H9 (cell line): ENCODE measurements around the gene COMMD10. TPM values are rescaled to one million over a fixed set of nuclear protein-coding genes. Genes with fewer than 3 reads are reported as not detected.

Experiments
- DNase-seq: peaks from one replicate; pipeline ENCODE4 v3.0.0-alpha.2; 2017
- H2AFZ ChIP-seq: one replicate; pipeline ENCODE4 v1.6.1; 2013; ENCODE audit warnings: mild to moderate bottlenecking, low read length, control low read depth, moderate library complexity
- H2AK5ac ChIP-seq: 2 replicates; pipeline ENCODE4 v1.6.1; 2013; ENCODE audit warnings: low read length, control low read depth, mixed read lengths; ENCODE audit not compliant: insufficient read length
- H2BK120ac ChIP-seq: one replicate; pipeline ENCODE4 v1.6.1; 2013; ENCODE audit warnings: low read depth, mild to moderate bottlenecking, low read length, control low read depth, inconsistent platforms; ENCODE audit not compliant: poor library complexity, severe bottlenecking
- H2BK12ac ChIP-seq: 2 replicates; pipeline ENCODE4 v1.6.1; 2013; ENCODE audit warnings: low read length, control low read depth, mixed read lengths, low read depth; ENCODE audit not compliant: insufficient read length
- H2BK15ac ChIP-seq: 2 replicates; pipeline ENCODE4 v1.6.1; 2013; ENCODE audit warnings: low read depth, low read length, control low read depth
- H2BK20ac ChIP-seq: one replicate; pipeline ENCODE4 v1.6.1; 2013; ENCODE audit warnings: low read depth, mild to moderate bottlenecking, low read length, control low read depth, inconsistent platforms; ENCODE audit not compliant: poor library complexity, severe bottlenecking
- H2BK5ac ChIP-seq: 2 replicates; pipeline ENCODE4 v1.6.1; 2013; ENCODE audit warnings: low read length, control low read depth, mixed read lengths; ENCODE audit not compliant: insufficient read length
- H3K14ac ChIP-seq: 2 replicates; pipeline ENCODE4 v1.6.1; 2013; ENCODE audit warnings: low read length, control low read depth; ENCODE audit not compliant: insufficient read depth
- H3K18ac ChIP-seq: 2 replicates; pipeline ENCODE4 v1.6.1; 2013; ENCODE audit warnings: low read depth, mild to moderate bottlenecking, mixed read lengths, low read length, control low read depth; ENCODE audit not compliant: insufficient read length
- H3K23ac ChIP-seq: 2 replicates; pipeline ENCODE4 v1.6.1; 2013; ENCODE audit warnings: low read length, control low read depth, mixed read lengths, low read depth; ENCODE audit not compliant: insufficient read length
- H3K23me2 ChIP-seq: 2 replicates; pipeline ENCODE4 v1.6.1; 2013; ENCODE audit warnings: low read depth, mild to moderate bottlenecking, mixed read lengths, low read length, control low read depth; ENCODE audit not compliant: insufficient read length, poor library complexity, severe bottlenecking
- H3K27ac ChIP-seq: 2 replicates; pipeline ENCODE4 v1.5.1; 2013; ENCODE audit warnings: low read length, control low read depth, mixed read lengths, low read depth; ENCODE audit not compliant: insufficient read length
- H3K27me3 ChIP-seq: 2 replicates; pipeline ENCODE4 v1.6.1; 2013; ENCODE audit warnings: low read length, control low read depth, inconsistent platforms; ENCODE audit not compliant: insufficient read depth
- H3K4ac ChIP-seq: 2 replicates; pipeline ENCODE4 v1.6.1; 2013; ENCODE audit warnings: low read depth, mild to moderate bottlenecking, control low read depth, inconsistent platforms, low read length, moderate library complexity
- H3K4me1 ChIP-seq: 2 replicates; pipeline ENCODE4 v1.6.1; 2013; ENCODE audit warnings: low read length, control low read depth, inconsistent platforms; ENCODE audit not compliant: insufficient read depth
- H3K4me2 ChIP-seq: 2 replicates; pipeline ENCODE4 v1.6.1; 2013; ENCODE audit warnings: low read length, control low read depth, mixed read lengths; ENCODE audit not compliant: insufficient read length, insufficient read depth
- H3K56ac ChIP-seq: 2 replicates; pipeline ENCODE4 v1.6.1; 2013; ENCODE audit warnings: low read depth, mild to moderate bottlenecking, mixed read lengths, low read length, control low read depth; ENCODE audit not compliant: insufficient read length
- H3K79me1 ChIP-seq: 2 replicates; pipeline ENCODE4 v1.6.1; 2013; ENCODE audit warnings: low read depth, mild to moderate bottlenecking, moderate library complexity, low read length, control low read depth, inconsistent platforms; ENCODE audit not compliant: insufficient read depth, poor library complexity, severe bottlenecking
- H3K79me2 ChIP-seq: 2 replicates; pipeline ENCODE4 v1.6.1; 2013; ENCODE audit warnings: low read length, control low read depth, inconsistent platforms; ENCODE audit not compliant: insufficient read depth
- H3K9ac ChIP-seq: 2 replicates; pipeline ENCODE4 v1.6.1; 2013; ENCODE audit warnings: low read length, control low read depth, mixed read lengths; ENCODE audit not compliant: insufficient read length; ENCODE audit errors: extremely low read depth
- H3K9me3 ChIP-seq: one replicate; pipeline ENCODE4 v1.6.1; 2013; ENCODE audit warnings: low read depth, low read length, inconsistent platforms; ENCODE audit not compliant: control insufficient read depth
- H3T11ph ChIP-seq: one replicate; pipeline ENCODE4 v1.6.1; 2013; ENCODE audit warnings: mild to moderate bottlenecking, low read length, control low read depth, inconsistent platforms
- H4K20me1 ChIP-seq: one replicate; pipeline ENCODE4 v1.6.1; 2013; ENCODE audit not compliant: control insufficient read depth, insufficient read length, insufficient read depth
- H4K5ac ChIP-seq: 2 replicates; pipeline ENCODE4 v1.6.1; 2013; ENCODE audit warnings: low read depth, mild to moderate bottlenecking, mixed read lengths, low read length, control low read depth; ENCODE audit not compliant: insufficient read length
- H4K8ac ChIP-seq: replicated peaks from 2 replicates; pipeline ENCODE4 v1.6.1; 2013; ENCODE audit warnings: low read length, control low read depth, mixed read lengths, low read depth; ENCODE audit not compliant: insufficient read length
- H4K91ac ChIP-seq: 2 replicates; pipeline ENCODE4 v1.6.1; 2013; ENCODE audit warnings: low read depth, mild to moderate bottlenecking, moderate library complexity, mixed read lengths, low read length, control low read depth; ENCODE audit not compliant: insufficient read length
- H3K27ac Mint-ChIP-seq, 3 experiments: 2 replicates in 2 of 3; 3 replicates in 1 of 3; pipeline ENCODE4 v1.8.0; 2020 to 2021; ENCODE audit warnings: mixed read lengths in 3 of 3, mild to moderate bottlenecking in 1 of 3, moderate library complexity in 1 of 3
- H3K27me3 Mint-ChIP-seq: 2 replicates; pipeline ENCODE4 v1.8.0; 2021; ENCODE audit warnings: low read depth, mild to moderate bottlenecking, moderate library complexity, mixed read lengths
- H3K36me3 Mint-ChIP-seq, 3 experiments: 2 replicates in 2 of 3; 3 replicates in 1 of 3; pipeline ENCODE4 v1.8.0; 2020 to 2021; ENCODE audit warnings: low read depth in 3 of 3, mixed read lengths in 3 of 3; ENCODE audit not compliant: insufficient read depth in 1 of 3
- H3K4me1 Mint-ChIP-seq, 2 experiments: 2 replicates each; pipeline ENCODE4 v1.8.0; 2020; ENCODE audit warnings: mixed read lengths in 2 of 2
- H3K4me3 Mint-ChIP-seq, 2 experiments: 2 replicates in 1 of 2; 3 replicates in 1 of 2; pipeline ENCODE4 v1.8.0; 2020 to 2021; ENCODE audit warnings: mild to moderate bottlenecking in 2 of 2, mixed read lengths in 2 of 2, moderate library complexity in 1 of 2
- H3K9me3 Mint-ChIP-seq, 2 experiments: 2 replicates in 1 of 2; 3 replicates in 1 of 2; pipeline ENCODE4 v1.8.0; 2020; ENCODE audit warnings: mild to moderate bottlenecking in 2 of 2, mixed read lengths in 2 of 2, moderate library complexity in 1 of 2
- CTCF ChIP-seq: fragments of 200-600 bp; sonication (generic); conservative IDR thresholded peaks from 3 replicates; pipeline ENCODE4 v1.8.0; 2021; ENCODE audit warnings: antibody characterized with exemption, mild to moderate bottlenecking
- WGBS: extraction: QIAGEN DNeasy Blood & Tissue Kit; methylation state at CpG from one replicate; pipeline ENCODE4 v1.1.7; 2013; ENCODE audit warnings: missing lambda C conversion rate, low lambda C conversion rate, mixed read lengths; ENCODE audit not compliant: insufficient read length; ENCODE audit errors: extremely low coverage; 5-methylcytosine and 5-hydroxymethylcytosine counted together
- total RNA-seq: library from RNA; stranded (reverse); gene quantifications from 2 replicates; pipeline ENCODE4 v1.2.1, GENCODE V29; 2021

The COMMD10 gene
- total RNA-seq, 1 experiment from 2014 or later = 33.9 TPM

- Histone ChIP-seq H2AFZ (no peak overlapping the region), H2AK5ac (no peak overlapping the region), H3K56ac (no peak overlapping the region), H3K14ac (no peak overlapping the region), H3K18ac (no peak overlapping the region), H3K27ac (no peak overlapping the region), H3K23ac (no peak overlapping the region), H3K79me2 (no peaks in the 10 kb centered on the region), H2BK120ac (no peak overlapping the region), H3K27me3 (no peaks in the 10 kb centered on the region), H2BK5ac (no peak overlapping the region), H4K5ac (no peak overlapping the region), H3K4me1 (no peaks in the 10 kb centered on the region), H3K9me3 (no peaks in the 10 kb centered on the region), H2BK15ac (no peak overlapping the region), H3K4me2 (no peak overlapping the region), H2BK20ac (no peak overlapping the region), H3K4ac (no peak overlapping the region), H3K79me1 (no peaks in the 10 kb centered on the region), H4K20me1 (no peaks in the 10 kb centered on the region), H3T11ph (no peak overlapping the region), H4K91ac (no peak overlapping the region), H4K8ac (no peak overlapping the region), H3K9ac (no peak overlapping the region), H2BK12ac (no peak overlapping the region), H3K23me2 (no peaks in the 10 kb centered on the region)
- peaks cover 0 to 2% of the 10 kb centered on the region in 2 experiments; a peak in 1 of 4 replicates for H3K4me1 Mint-ChIP-seq
- TF ChIP-seq CTCF = no peak
- no peak overlapping the region for H3K27ac Mint-ChIP-seq
- H3K36me3 Mint-ChIP-seq = no peaks in the 10 kb centered on the region
- no peaks in the 10 kb centered on the region for H3K9me3 Mint-ChIP-seq
- no peak overlapping the region for H3K4me3 Mint-ChIP-seq
- DNase-seq = no peak
- no peaks in the 10 kb centered on the region for H3K27me3 Mint-ChIP-seq
- WGBS = no CpG with 5 or more reads among the region's 3 CpGs
Observed at GRCh38 chr5:116044073-116044472, 40.8 kb upstream of the COMMD10 start.
